HK-2 (cell line): ENCODE data around the gene ITPK1.

Experiments
- DNase-seq: peaks from one replicate; pipeline ENCODE4 v3.0.0-alpha.2; 2018; ENCODE audit not compliant: unreplicated experiment

Gene ITPK1

DNA sequence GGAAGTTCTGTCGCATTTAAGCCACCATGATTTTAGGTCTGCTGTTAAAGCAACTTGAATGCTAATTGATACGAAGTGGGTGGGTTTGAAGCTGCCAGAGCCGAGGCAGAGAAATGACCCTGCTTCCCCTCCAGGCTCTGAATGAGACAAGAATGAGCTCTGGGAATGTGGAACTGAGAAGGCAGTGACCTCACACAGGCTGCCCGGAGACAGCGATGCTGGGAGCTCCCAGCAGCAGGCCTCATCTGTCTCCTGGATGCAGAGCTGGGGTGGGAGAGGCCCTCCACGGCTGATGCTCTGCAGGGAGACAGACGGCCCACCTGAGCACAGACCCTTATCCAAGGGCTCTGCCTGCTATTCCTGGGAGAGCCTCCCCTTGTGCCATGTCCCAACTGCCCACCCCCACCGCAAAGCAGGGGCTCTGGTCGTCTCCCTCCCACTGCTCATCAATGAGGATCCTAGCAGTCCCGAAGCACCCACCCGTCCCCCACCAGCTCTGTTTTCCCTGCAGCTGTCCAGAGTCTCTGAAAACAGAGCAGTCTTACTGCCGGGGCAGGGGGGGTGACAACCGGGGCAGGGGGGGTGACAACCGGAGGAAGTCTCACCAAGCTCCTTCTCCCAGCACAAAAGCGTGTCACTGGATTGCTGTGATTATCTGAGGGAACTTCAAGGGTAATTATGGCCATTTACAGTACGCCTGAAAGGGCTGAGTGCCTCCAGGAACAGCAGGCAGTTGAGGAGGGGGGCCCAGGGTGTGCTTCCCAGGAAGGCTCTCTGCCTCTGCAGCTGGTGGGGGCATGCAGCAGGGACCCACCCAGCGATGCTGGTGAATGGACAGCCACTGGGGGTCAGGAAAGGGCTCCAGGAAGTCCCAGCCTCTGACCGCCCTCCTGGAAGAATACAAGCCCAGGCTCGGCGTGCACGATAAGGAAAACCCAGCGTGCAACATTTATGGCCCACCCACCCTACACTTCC, 125.0 kb downstream of the ITPK1 start:
- DNase-seq = no peak

DNA sequence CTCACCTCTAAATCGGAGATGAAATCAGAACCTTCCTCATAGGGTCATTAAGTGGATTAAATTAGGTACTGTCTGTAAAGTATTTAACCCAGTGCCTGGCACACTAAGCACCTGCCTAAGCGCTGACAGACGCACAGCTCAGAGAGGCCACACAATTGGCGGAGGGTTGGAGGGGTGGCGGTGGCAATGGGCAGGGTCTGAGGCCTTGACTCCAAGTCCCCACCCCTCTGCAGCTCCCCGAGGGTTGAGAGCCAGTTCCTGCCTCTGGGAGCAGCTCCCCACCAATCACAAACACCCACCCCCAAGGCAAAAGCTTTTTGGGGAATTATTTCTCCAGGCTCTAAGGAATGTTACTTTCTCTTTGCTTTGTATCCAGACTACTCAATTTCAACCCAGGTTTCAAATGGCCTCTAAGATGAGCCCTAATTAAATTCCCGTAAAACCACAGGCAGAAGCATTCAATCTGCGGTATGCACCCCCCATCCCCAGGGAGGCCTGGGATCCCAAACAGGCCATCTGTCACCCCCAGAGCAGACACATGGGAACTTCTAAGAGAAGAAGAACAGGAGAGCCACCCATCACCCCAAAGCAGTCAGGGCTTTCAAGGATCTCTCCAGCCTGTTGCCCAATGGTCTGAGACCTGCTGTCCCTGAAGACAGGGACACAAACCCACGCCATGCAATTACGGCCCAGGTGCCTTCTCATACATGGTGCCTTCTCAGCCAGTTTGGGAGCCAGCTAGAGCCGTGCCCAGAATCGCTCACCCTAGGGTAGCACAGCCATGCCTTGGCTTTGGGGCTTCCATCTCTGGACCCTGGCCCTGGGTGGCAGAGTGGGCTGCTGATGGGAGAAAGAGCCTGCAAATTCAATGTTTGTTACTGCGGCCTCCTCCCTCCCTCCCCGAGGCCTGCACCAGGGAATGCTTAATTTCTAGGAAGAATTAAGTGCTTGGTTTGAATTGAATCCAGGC, 126.7 kb downstream of the ITPK1 start:
- DNase-seq = no peak

GRCh38 chr14:92987713-92988510, 127.8 kb downstream of the ITPK1 start:
- DNase-seq = no peak

GRCh38 chr14:92987148-92987570, 128.6 kb downstream of the ITPK1 start:
- no peak for DNase-seq

DNA sequence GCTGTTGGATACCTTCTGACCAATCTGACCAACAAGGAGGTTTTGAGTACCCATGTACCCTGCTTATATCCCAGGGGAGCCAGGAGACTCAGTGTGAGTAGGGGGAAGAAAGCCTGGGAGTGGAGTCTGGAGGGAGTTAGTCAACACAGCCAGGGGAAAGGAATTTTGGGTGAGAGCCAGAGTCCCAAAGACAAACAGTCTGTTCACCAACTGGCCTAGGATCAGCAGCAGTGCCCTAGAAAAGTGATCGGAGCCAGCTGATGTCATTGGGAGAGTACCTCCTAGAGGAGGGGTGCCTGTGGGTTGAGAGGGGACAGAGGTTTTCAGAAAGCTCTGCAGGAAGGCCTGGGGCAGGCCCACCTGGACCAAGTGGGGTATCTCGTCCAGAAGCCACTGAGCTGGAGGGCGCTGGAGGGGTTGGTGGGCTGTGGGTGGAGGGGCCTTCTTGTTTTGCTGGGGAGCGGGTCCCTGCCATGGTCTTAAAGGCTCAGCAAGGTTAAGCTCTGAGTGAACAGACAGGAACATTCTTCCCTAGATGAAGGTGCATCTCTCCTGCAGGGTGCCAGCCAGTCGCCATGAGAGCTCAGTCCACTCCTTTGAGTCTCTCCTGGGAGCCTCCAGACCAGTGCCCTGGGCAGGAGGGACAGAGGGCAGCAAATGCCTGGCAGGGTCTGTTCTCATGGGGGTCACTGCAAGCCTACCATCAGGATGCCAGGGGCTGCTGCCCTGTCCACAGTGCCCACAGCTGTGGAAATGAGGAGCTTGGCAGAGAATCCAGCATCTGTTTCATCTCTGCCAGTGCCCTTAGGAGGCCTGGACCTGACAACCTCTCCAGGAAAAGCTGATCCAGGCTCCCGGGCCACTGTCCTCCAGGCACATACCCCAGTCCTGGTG, 129.2 kb downstream of the ITPK1 start:
- no peak for DNase-seq

DNA sequence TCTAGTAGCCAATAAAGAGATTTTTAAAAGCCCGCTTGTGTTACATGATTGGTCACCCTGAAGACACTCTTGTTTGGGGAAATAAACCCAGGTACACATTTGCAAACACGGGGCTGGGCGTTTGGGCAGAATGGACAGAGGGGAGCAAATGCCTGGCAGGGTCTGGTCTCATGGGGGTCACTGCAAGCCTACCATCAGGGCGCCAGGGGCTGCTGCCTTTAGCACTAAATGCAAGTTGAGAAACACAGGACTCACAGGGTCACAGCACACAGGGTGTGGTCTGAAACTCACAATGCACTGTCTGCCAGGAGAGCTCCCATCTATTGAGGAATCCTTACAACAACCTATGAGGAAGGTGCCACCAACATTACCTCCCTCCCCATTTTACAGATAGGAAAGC, 130.2 kb downstream of the ITPK1 start:
- DNase-seq = no peak

GRCh38 chr14:92984896-92985295, 130.8 kb downstream of the ITPK1 start:
- no peak for DNase-seq

GRCh38 chr14:92984082-92984788, 131.5 kb downstream of the ITPK1 start:
- DNase-seq = no peak

DNA sequence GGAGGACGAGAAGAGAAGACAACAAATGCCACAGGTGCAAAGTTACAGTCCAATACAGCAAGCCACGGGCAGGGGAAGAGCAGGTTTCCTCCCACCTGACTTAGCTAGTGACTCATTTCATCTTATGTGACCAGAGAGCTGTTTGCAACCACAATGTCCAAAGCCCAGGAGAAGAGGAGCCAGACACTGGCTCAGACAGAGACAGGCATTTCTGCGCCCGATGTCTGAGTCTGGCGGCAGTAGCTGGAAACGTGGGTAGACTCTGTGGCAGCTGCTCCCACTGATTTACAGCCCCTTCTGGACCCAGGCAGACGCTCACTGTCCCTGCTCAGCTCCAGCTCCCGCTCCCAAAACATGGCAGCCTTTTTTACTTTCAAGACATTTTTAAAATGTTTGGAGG, 132.8 kb downstream of the ITPK1 start:
- peak; percentile 15 for DNase-seq

- no peak for DNase-seq
These were observed 134.0 kb downstream of the ITPK1 start for GRCh38 chr14:92981726-92982125.

- DNase-seq = no peak
These were observed 134.9 kb downstream of the ITPK1 start for GRCh38 chr14:92980866-92981265.

- DNase-seq = no peak
These were observed 137.3 kb downstream of the ITPK1 start for GRCh38 chr14:92978229-92979021.

DNA sequence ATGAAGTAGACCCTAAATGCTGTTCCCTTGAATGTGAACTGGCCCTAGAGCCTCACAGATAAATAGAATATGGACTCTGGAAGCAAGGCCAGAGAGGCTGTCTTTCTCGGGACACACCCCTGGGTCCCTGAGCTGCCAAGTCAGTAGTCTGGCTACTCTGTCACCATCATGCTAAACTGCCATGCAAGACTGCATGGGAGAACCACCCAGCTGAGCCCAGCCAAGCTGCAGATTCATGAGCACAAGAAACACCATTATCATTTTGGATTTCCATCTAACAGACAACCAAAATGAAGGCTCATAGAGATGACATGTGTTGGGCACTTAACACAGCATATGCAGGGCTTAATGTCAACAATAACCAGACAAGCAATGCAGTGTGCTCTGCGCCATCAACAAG, 139.5 kb downstream of the ITPK1 start:
- no peak for DNase-seq

DNA sequence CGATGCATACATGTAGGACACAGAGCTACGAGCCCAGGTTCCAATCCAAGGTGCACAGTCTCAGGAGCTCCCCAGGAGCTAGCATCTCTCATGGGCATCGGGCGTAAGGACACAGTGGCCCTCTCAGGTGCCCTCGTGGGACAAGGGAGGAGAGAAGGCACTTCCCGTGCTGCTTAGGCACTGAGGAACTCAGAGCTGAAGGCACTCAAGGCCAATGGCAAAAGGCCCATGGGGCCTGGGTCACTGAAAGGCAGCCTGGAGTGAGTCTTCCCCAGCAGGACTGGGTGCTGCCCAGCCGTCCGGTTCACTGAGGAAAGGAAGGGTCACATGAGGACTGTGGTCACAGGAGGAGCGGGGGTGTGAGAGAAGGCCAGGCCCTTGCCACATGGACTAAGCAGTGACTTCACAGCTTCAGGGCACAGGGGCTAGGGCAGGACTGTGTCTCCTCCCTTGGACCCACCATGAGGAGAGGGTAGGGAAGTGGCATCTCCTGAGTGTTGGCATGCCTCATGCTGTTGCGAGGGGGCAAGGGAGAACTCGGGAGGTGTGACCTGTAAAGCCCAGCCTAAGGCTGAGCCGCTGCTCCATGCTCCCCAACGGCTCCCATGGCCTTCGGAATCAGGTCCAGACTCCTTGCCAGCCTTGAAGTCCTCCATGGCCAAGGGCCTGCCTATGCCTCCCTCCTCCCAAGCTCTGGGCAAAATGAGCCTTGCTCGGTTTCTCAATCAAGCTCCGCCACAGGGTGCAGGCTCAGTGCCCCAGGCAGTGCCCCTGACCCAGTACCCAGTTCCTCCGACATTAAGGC, 141.0 kb downstream of the ITPK1 start:
- DNase-seq = no peak

DNA sequence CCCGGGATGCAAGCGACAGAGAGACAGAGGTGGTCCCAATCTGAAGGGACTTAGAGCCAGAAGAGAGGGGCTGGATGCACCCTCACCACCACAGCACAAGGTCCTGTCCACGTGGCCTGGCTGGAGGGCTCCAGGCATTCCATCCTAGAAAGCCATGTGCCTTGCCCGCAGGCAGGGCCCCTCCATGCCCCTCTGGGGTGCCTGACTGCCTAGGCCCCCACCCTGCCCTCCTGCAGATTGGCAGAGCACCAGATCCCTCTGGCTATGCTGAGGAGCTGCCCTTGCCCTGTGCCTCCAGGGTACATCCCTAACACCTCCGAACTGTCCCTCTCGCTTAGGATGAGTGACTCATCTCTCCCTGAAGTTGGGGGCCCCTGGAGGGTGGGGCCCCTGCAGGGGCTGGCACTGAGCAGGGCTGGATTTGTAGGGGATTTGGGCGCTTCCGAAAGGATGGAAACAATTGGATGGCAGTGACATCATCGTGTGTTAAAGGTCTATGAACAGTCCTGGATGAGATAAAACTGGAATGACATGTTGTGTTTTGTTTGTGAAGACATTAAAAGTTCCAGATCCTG, 141.8 kb downstream of the ITPK1 start:
- no peak for DNase-seq

DNA sequence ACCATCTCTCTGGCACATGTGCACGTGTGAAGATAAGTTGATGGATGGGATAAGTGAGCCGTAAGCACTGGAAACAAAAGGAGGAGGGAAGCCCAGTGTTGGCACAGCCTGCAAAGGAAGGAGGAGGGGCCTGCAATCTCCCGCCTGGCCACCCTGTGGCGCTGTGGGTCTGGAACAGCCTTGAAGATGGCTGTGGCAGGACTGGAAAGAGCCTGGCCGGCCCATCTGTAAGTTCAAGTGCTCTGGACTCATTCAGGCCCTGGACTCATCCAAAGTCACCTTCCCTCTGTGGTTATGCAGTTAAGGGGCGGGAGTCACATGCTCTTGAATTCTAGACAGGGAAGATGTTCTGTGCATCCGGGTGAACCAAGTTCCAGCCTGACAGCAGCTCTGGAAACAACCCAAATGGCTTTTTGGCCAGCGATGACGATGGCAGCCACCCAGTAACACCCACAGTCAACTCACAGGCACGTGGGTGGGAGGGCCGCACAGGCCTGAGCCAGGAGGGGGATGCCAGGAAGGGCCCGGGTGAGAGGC, 142.4 kb downstream of the ITPK1 start:
- peak; percentile 70 for DNase-seq

- no peak for DNase-seq
These were observed 144.0 kb downstream of the ITPK1 start for GRCh38 chr14:92971601-92972180.
